Smooth muscle cell (in vitro differentiated cells): Measurements from ENCODE around the gene TOR1AIP1. TPM values are rescaled to one million over a fixed set of nuclear protein-coding genes. Genes with fewer than 3 reads are reported as not detected.

Experiments used
- DNase-seq: peaks from one replicate; lab custom pipeline; 2025; ENCODE audit not compliant: unreplicated experiment; lab: John Stamatoyannopoulos, UW
- H2AFZ ChIP-seq: fragments of 200-600 bp; sonication (generic); 2 replicates; pipeline ENCODE4 v1.6.0; 2016; ENCODE audit warnings: antibody characterized with exemption, low read depth, mild to moderate bottlenecking
- H3F3A ChIP-seq: fragments of 200-600 bp; sonication (generic); 2 replicates; pipeline ENCODE4 v1.6.0; 2017; ENCODE audit warnings: antibody characterized with exemption, low read depth
- H3K27ac ChIP-seq: fragments of 200-600 bp; sonication (generic); 2 replicates; pipeline ENCODE4 v1.5.1; 2016; ENCODE audit warnings: low read depth, mild to moderate bottlenecking
- H3K27me3 ChIP-seq: fragments of 200-600 bp; sonication (generic); 2 replicates; pipeline ENCODE4 v1.6.1; 2016; ENCODE audit warnings: low read depth, mild to moderate bottlenecking
- H3K36me3 ChIP-seq: fragments of 200-600 bp; sonication (generic); 2 replicates; pipeline ENCODE4 v1.5.1; 2016; ENCODE audit warnings: low read depth
- H3K4me1 ChIP-seq: fragments of 200-600 bp; sonication (generic); 2 replicates; pipeline ENCODE4 v1.5.1; 2016; ENCODE audit warnings: low read depth
- H3K4me2 ChIP-seq: fragments of 200-600 bp; sonication (generic); 2 replicates; pipeline ENCODE4 v1.6.0; 2016; ENCODE audit warnings: mild to moderate bottlenecking
- H3K4me3 ChIP-seq: fragments of 200-600 bp; sonication (generic); 2 replicates; pipeline ENCODE4 v1.5.1; 2016; ENCODE audit warnings: mild to moderate bottlenecking
- H3K79me2 ChIP-seq: fragments of 200-600 bp; sonication (generic); 2 replicates; pipeline ENCODE4 v1.6.0; 2016; ENCODE audit warnings: low read depth, mild to moderate bottlenecking
- H3K9ac ChIP-seq: fragments of 200-600 bp; sonication (generic); 2 replicates; pipeline ENCODE4 v1.6.0; 2016; ENCODE audit warnings: low read depth
- H3K9me3 ChIP-seq: fragments of 200-600 bp; sonication (generic); replicated peaks from 2 replicates; pipeline ENCODE4 v1.5.1; 2016; ENCODE audit warnings: low read depth
- H4K20me1 ChIP-seq: fragments of 200-600 bp; sonication (generic); 2 replicates; pipeline ENCODE4 v1.6.0; 2016; ENCODE audit warnings: low read depth
- CTCF ChIP-seq: fragments of 200-600 bp; sonication (generic); IDR thresholded peaks from 2 replicates; pipeline ENCODE4 v1.5.1; 2017; ENCODE audit warnings: borderline replicate concordance, mild to moderate bottlenecking, antibody characterized with exemption; ENCODE audit not compliant: insufficient read depth, poor library complexity, severe bottlenecking
- WGBS: methylation state at CpG from one replicate; pipeline ENCODE4 v1.1.7; 2016; ENCODE audit warnings: low lambda C conversion rate; 5-methylcytosine and 5-hydroxymethylcytosine counted together
- polyA plus RNA-seq: library from polyadenylated mRNA; unstranded; fragments of >200 nt; fragmentation: Nextera tagmentation; extraction: Ambion mirVana; gene quantifications from 2 replicates; pipeline ENCODE4 v1.2.1, GENCODE V29; 2016
- total RNA-seq: library from RNA; depleted of rRNA; stranded (reverse); fragments of >200 nt; gene quantifications from 2 replicates; pipeline ENCODE4 v1.2.3, GENCODE V29; 2014

TOR1AIP1 gene
- total and polyA plus RNA-seq, 2 experiments from 2014 or later = 25.8 to 36.5 TPM

- no peaks in the 10 kb centered on the region for H3K9me3 ChIP-seq
- no peak overlapping the region for H2AFZ ChIP-seq
- no peaks in the 10 kb centered on the region for H3K36me3 ChIP-seq
- no peak overlapping the region for H3K9ac ChIP-seq
- H4K20me1 ChIP-seq = peaks cover 94% of the 10 kb centered on the region
- no peaks in the 10 kb centered on the region for H3F3A ChIP-seq
- no peaks in the 10 kb centered on the region for H3K27me3 ChIP-seq
- TF ChIP-seq CTCF = no peak
- H3K4me2 ChIP-seq = no peak overlapping the region
- H3K4me3 ChIP-seq = no peak overlapping the region
- 92% methylated on average over 8 of the region's 8 CpGs for WGBS
- H3K27ac ChIP-seq = no peak overlapping the region
- no peak for DNase-seq
- H3K79me2 ChIP-seq = peaks cover 100% of the 10 kb centered on the region
- no peaks in the 10 kb centered on the region for H3K4me1 ChIP-seq
These were observed 87.2 kb downstream of the TOR1AIP1 start for GRCh38 chr1:179968994-179969919.

Other genes with a start within 250 kb of the TOR1AIP1 start
- not detected in 2 replicates for gene FAM163A, start 139.0 kb upstream of the TOR1AIP1 start, total RNA-seq
- gene FAM163A, start 139.0 kb upstream of the TOR1AIP1 start, polyA plus RNA-seq = 0.44 TPM in 1 of 2 replicates, not detected in the other
- gene TOR1AIP2, start 4.5 kb upstream of the TOR1AIP1 start, total RNA-seq = 105 and 116 TPM in 2 replicates
- gene TOR1AIP2, start 4.5 kb upstream of the TOR1AIP1 start, polyA plus RNA-seq = 14.2 and 21.3 TPM in 2 replicates
- gene CEP350, start 72.5 kb downstream of the TOR1AIP1 start, total RNA-seq = 35.9 and 71.8 TPM in 2 replicates
- gene CEP350, start 72.5 kb downstream of the TOR1AIP1 start, polyA plus RNA-seq = 17.0 and 18.3 TPM in 2 replicates